Natural killer cell (primary cell): ENCODE data around the gene SIGLEC5. TPM values are rescaled to one million over a fixed set of nuclear protein-coding genes. Genes with fewer than 3 reads are reported as not detected.

Source experiments
- ATAC-seq, 3 donors: fragments of 150-1000 bp in 2 of 3; fragments of 200-7000 bp in 1 of 3; cut with Tn5 transposase; 1 replicate in 1 of 3; 2 replicates in 2 of 3; pipeline ENCODE4 v1.10.0; 2021; ENCODE audit warnings: mild to moderate bottlenecking in 2 of 3, moderate library complexity in 2 of 3
- DNase-seq, 2 donors: peaks; one replicate each; pipeline versions ENCODE4 v3.0.0 to v3.0.0-alpha.2; 2013 to 2021; ENCODE audit warnings: mixed read lengths in 1 of 2
- H3K27ac ChIP-seq: one replicate; pipeline ENCODE4 v1.5.1; 2013; ENCODE audit warnings: mild to moderate bottlenecking, low read length
- H3K27me3 ChIP-seq: one replicate; pipeline ENCODE4 v1.6.1; 2013; ENCODE audit warnings: low read length; ENCODE audit not compliant: control insufficient read depth, insufficient read depth
- H3K36me3 ChIP-seq: one replicate; pipeline ENCODE4 v1.6.1; 2013; ENCODE audit warnings: low read length; ENCODE audit not compliant: control insufficient read depth, insufficient read depth
- H3K4me1 ChIP-seq: one replicate; pipeline ENCODE4 v1.6.1; 2013; ENCODE audit warnings: low read length; ENCODE audit not compliant: control insufficient read depth, insufficient read depth
- H3K4me3 ChIP-seq: one replicate; pipeline ENCODE4 v1.5.1; 2013; ENCODE audit warnings: low read length
- H3K9me3 ChIP-seq: one replicate; pipeline ENCODE4 v1.6.1; 2013; ENCODE audit warnings: low read length; ENCODE audit not compliant: control insufficient read depth, insufficient read depth
- H3K27ac Mint-ChIP-seq, 2 donors: one replicate each; pipeline ENCODE4 v1.8.0; 2022; ENCODE audit warnings: mild to moderate bottlenecking in 2 of 2, mixed read lengths in 2 of 2, moderate library complexity in 1 of 2
- H3K27me3 Mint-ChIP-seq, 2 donors: one replicate each; pipeline ENCODE4 v1.8.0; 2022; ENCODE audit warnings: low read depth in 2 of 2, mixed read lengths in 2 of 2
- H3K36me3 Mint-ChIP-seq: one replicate; pipeline ENCODE4 v1.8.0; 2022; ENCODE audit warnings: mixed read lengths
- H3K4me1 Mint-ChIP-seq, 2 donors: one replicate each; pipeline ENCODE4 v1.8.0; 2022; ENCODE audit warnings: mixed read lengths in 2 of 2
- H3K4me3 Mint-ChIP-seq: one replicate; pipeline ENCODE4 v1.8.0; 2022; ENCODE audit warnings: mild to moderate bottlenecking, moderate library complexity, mixed read lengths
- H3K9me3 Mint-ChIP-seq, 2 donors: one replicate each; pipeline ENCODE4 v1.8.0; 2022; ENCODE audit warnings: mixed read lengths in 2 of 2
- WGBS: methylation state at CpG from one replicate; pipeline ENCODE4 v1.1.7; 2013; ENCODE audit warnings: missing lambda C conversion rate; ENCODE audit not compliant: insufficient coverage; 5-methylcytosine and 5-hydroxymethylcytosine counted together
- intact Hi-C: fragments of 100-400 bp; cut with micrococcal nuclease; formaldehyde crosslinking; loops from one replicate; pipeline ENCODE4 v1.14.2; 2022
- total RNA-seq, 4 donors: library from RNA; stranded (reverse); fragments of 120-200 nt in 1 of 4; gene quantifications; one replicate each; pipeline versions ENCODE4 v1.2.3 to v1.2.4, GENCODE V29; 2013 to 2022
- TF ChIP-seq, protein P1 (sequence below): fragments of 200-600 bp; IDR thresholded peaks from one replicate; pipeline ENCODE4 v1.8.0; 2022; ENCODE audit warnings: antibody characterized with exemption

Gene SIGLEC5
- total RNA-seq, 3 donors from 2014 or later (not counting 1 experiment from before 2014, with no cell fraction given): 0.54 to 1.0 (median 0.90) TPM

DNA sequence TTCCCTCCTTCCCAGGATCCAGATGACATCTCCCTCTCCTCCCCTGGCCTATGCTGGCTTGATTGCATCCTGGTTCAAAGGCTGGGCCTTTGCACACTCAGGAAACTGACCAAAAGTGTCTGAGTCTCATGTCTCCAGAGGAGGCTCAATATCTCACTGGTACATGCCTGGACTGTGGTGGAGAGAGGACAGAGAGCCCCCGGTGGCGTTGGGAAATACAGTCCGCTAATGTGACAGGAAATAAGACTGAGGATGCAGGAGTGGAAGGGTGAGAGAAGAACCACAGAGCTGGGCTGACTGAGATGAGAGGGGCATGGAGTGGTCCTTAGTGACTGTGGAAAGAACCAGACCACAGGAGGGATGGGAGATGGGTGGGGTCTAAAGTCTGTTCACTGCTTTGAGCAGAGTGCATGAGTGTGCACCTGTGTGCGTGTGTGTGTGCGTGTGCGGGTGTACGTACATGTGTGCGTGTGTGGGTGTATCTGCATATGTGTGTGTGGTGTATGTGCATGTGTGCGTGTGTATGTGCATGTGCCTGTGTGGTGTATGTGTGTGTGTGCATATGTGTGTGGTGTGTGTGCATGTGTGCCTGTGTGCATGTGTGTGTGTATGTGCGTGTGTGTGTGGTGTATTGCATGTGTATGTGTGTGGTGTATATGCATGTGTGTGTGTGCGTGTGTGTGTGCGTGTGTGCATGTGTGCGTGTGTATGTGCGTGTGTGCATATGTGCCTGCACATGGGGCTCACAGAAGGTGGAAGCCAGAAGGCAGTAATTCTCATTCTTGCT, 1.9 kb downstream of the SIGLEC5 start:
- H3K4me3 ChIP-seq: no peak overlapping the region
- DNase-seq: no peak
- no peaks in the 10 kb centered on the region for H3K9me3 ChIP-seq
- TF ChIP-seq, protein P1, sequence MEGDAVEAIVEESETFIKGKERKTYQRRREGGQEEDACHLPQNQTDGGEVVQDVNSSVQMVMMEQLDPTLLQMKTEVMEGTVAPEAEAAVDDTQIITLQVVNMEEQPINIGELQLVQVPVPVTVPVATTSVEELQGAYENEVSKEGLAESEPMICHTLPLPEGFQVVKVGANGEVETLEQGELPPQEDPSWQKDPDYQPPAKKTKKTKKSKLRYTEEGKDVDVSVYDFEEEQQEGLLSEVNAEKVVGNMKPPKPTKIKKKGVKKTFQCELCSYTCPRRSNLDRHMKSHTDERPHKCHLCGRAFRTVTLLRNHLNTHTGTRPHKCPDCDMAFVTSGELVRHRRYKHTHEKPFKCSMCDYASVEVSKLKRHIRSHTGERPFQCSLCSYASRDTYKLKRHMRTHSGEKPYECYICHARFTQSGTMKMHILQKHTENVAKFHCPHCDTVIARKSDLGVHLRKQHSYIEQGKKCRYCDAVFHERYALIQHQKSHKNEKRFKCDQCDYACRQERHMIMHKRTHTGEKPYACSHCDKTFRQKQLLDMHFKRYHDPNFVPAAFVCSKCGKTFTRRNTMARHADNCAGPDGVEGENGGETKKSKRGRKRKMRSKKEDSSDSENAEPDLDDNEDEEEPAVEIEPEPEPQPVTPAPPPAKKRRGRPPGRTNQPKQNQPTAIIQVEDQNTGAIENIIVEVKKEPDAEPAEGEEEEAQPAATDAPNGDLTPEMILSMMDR: no peak
- H3K36me3 ChIP-seq: no peaks in the 10 kb centered on the region
- H3K9me3 Mint-ChIP-seq: no peaks in the 10 kb centered on the region
- peak in 1 of 3 donors; percentile 21 for ATAC-seq
- H3K4me1 ChIP-seq: peaks cover 8% of the 10 kb centered on the region
- no peak overlapping the region for H3K27ac Mint-ChIP-seq
- H3K4me3 Mint-ChIP-seq: no peak overlapping the region
- H3K27ac ChIP-seq: no peak overlapping the region
- peaks cover 0 to 3% of the 10 kb centered on the region in 2 donors for H3K27me3 Mint-ChIP-seq
- H3K27me3 ChIP-seq: no peaks in the 10 kb centered on the region
- 84% methylated on average over 14 of the region's 14 CpGs for WGBS
- H3K4me1 Mint-ChIP-seq: peaks cover 0 to 8% of the 10 kb centered on the region in 2 donors
- H3K36me3 Mint-ChIP-seq: no peaks in the 10 kb centered on the region
- intact Hi-C loops: loop anchor here (2.0 kb wide), 1 partner anchor 18 kb away; the partner anchor contains the start of gene SIGLEC14

GRCh38 chr19:51627491-51628138, 2.6 kb downstream of the SIGLEC5 start:
- Mint-ChIP-seq H3K27ac (no peak overlapping the region), H3K27me3 (peaks cover 0 to 3% of the 10 kb centered on the region in 2 donors), H3K4me1 (peaks cover 0 to 8% of the 10 kb centered on the region in 2 donors), H3K36me3 (no peaks in the 10 kb centered on the region), H3K4me3 (no peak overlapping the region), H3K9me3 (no peaks in the 10 kb centered on the region)
- H3K9me3 ChIP-seq: no peaks in the 10 kb centered on the region
- H3K27ac ChIP-seq: no peak overlapping the region
- no peaks in the 10 kb centered on the region for H3K36me3 ChIP-seq
- H3K4me1 ChIP-seq: peaks cover 8% of the 10 kb centered on the region
- intact Hi-C loops: loop anchor here (2.0 kb wide), 1 partner anchor 19 kb away; the partner anchor contains the start of gene SIGLEC14
- TF ChIP-seq, protein P1: no peak
- no peak for ATAC-seq
- no peak for DNase-seq
- H3K27me3 ChIP-seq: no peaks in the 10 kb centered on the region
- no peak overlapping the region for H3K4me3 ChIP-seq
- WGBS: 86% methylated on average over 16 of the region's 16 CpGs

DNA sequence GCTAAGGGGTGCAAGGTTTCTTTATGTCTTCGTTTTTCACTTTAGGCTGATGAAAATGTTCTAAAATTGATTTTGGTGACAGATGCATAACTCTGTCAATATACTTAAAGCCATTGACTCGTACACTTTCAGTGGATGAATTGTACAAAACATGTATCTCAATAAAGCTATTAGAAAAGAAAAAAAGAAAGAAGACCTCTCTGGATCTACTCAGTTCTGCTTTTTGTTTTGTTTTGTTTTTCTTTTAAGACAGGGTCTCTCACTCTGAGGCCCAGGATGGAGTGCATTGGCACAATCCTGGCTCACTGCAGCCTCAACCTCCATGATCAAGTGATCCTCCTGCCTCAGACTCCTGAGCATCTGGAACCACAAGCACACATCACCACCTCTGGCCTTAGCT, 3.5 kb downstream of the SIGLEC5 start:
- peaks cover 8% of the 10 kb centered on the region for H3K4me1 ChIP-seq
- Mint-ChIP-seq H3K4me1 (peaks cover 0 to 8% of the 10 kb centered on the region in 2 donors), H3K9me3 (no peaks in the 10 kb centered on the region), H3K27ac (no peak overlapping the region), H3K4me3 (no peak overlapping the region), H3K36me3 (no peaks in the 10 kb centered on the region), H3K27me3 (peaks cover 0 to 3% of the 10 kb centered on the region in 2 donors)
- H3K27ac ChIP-seq: no peak overlapping the region
- no peaks in the 10 kb centered on the region for H3K36me3 ChIP-seq
- intact Hi-C loops: no loop called here
- 94% methylated on average over 2 of the region's 2 CpGs for WGBS
- H3K4me3 ChIP-seq: no peak overlapping the region
- H3K27me3 ChIP-seq: no peaks in the 10 kb centered on the region
- no peak for DNase-seq
- no peaks in the 10 kb centered on the region for H3K9me3 ChIP-seq
- TF ChIP-seq, protein P1: no peak
- ATAC-seq: no peak
